GM06990 (cell line): Measurements from ENCODE around the gene SDC1.
"Not testable (repeated sequence)": the region's sequence is repeated elsewhere in the genome, so short reads cannot be mapped to it uniquely, and the experiment has no call there.

Experiments used
- DNase-seq: peaks from one replicate; pipeline ENCODE4 v3.0.0-alpha.2; 2011; ENCODE audit not compliant: insufficient read length; ENCODE audit errors: extremely low read depth
- H3K27me3 ChIP-seq: replicated peaks from 2 replicates; pipeline ENCODE4 v1.6.0; 2011; ENCODE audit warnings: low read length; ENCODE audit not compliant: control insufficient read depth, insufficient read depth
- H3K36me3 ChIP-seq: 2 replicates; pipeline ENCODE4 v1.5.1; 2011; ENCODE audit warnings: low read length; ENCODE audit not compliant: control insufficient read depth, insufficient read depth
- H3K4me3 ChIP-seq: replicated peaks from 2 replicates; pipeline ENCODE4 v1.5.1; 2011; ENCODE audit warnings: low read depth, mild to moderate bottlenecking, control low read depth, low read length
- TF ChIP-seq, protein P1 (sequence below): IDR thresholded peaks from 2 replicates; pipeline ENCODE4 v1.5.1; 2011; ENCODE audit warnings: low read length, control low read depth, mild to moderate bottlenecking, inconsistent platforms; ENCODE audit not compliant: insufficient read depth, poor library complexity, severe bottlenecking

Gene SDC1

DNA sequence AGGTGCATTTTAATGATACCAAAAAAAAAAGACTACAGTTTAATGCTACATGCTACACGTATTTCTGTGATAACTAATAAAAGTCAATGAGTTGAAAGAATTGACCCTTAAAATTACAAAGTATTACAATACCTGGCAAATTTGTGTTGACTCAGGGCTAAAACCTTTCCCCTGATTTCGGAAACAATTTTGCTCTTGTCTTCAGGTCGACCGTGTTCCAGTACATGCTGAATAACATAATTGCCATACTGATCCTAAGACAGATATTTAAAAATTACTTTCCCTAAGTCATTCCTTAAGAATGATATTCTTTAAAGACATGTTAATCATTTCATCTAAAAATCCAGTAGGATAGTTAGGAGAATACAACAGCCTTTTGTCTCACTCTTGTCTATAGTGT is 29.8 kb upstream of the SDC1 start:
- TF ChIP-seq, protein P1, sequence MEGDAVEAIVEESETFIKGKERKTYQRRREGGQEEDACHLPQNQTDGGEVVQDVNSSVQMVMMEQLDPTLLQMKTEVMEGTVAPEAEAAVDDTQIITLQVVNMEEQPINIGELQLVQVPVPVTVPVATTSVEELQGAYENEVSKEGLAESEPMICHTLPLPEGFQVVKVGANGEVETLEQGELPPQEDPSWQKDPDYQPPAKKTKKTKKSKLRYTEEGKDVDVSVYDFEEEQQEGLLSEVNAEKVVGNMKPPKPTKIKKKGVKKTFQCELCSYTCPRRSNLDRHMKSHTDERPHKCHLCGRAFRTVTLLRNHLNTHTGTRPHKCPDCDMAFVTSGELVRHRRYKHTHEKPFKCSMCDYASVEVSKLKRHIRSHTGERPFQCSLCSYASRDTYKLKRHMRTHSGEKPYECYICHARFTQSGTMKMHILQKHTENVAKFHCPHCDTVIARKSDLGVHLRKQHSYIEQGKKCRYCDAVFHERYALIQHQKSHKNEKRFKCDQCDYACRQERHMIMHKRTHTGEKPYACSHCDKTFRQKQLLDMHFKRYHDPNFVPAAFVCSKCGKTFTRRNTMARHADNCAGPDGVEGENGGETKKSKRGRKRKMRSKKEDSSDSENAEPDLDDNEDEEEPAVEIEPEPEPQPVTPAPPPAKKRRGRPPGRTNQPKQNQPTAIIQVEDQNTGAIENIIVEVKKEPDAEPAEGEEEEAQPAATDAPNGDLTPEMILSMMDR: no peak
- DNase-seq: no peak
- peaks cover 8% of the 10 kb centered on the region for H3K36me3 ChIP-seq
- no peak overlapping the region for H3K4me3 ChIP-seq
- H3K27me3 ChIP-seq: no peaks in the 10 kb centered on the region

DNA sequence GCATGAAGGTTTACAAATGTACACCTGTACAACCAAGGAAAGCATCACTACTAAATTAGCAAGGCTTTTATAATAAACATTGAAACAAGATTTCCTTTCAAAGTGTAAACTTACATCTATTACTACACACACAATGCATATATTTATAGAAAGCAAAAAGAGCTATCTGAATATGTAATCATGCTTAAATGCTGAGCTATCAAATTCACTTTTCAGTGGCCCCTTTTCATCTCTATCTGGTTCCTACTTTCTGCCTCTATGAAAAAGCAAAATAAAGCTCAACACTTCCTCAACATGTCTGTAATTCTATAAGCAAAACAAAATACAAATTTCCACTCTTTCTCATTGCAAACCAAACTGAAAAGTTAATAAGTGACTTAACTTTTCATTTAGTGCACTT is 25.5 kb upstream of the SDC1 start:
- Histone ChIP-seq H3K27me3 (no peaks in the 10 kb centered on the region), H3K36me3 (peaks cover 9% of the 10 kb centered on the region), H3K4me3 (no peak overlapping the region)
- no peak for DNase-seq
- TF ChIP-seq, protein P1: no peak

DNA sequence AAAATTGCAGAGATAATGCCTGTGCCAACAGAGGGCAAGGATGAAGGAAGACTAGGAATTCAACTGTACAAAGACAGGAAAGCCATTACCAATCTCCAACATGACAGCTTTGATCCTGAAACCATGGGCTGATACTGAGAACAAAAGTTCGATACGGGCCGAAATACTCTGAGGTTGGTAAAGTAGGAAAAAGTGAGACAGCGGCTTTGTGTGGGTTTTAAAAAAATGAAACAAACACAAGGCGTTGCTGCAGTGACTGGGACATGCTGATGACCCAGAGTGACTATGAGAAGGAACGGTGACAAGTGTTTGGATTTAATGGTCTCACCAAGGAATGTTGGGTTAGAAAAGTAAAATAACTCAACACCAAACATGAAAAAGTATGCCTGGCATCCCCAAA is 24.2 kb upstream of the SDC1 start:
- H3K27me3 ChIP-seq: no peaks in the 10 kb centered on the region
- TF ChIP-seq, protein P1: no peak
- no peak for DNase-seq
- peaks cover 9% of the 10 kb centered on the region for H3K36me3 ChIP-seq
- H3K4me3 ChIP-seq: no peak overlapping the region

DNA sequence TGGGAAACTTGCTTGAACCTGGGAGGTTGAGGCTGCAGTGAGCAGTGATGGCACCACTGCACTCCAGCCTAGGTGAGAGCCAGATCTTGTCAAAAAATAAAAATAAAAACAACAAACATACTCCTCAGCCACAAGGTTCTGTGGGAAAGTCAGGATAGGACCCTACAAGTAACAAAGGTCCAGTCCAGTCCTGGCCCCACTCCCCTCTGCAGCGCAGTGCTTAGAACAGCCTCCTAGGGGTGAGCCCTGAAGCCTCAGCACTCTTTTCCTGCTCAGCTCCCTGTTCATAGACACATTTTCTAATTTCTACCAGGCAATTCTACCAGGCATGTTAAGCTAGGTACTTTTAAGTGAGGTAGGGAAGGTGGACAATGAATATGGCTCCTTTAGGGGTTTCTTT is 22.2 kb upstream of the SDC1 start:
- DNase-seq: no peak
- peaks cover 2% of the 10 kb centered on the region for H3K36me3 ChIP-seq
- TF ChIP-seq, protein P1: no peak
- H3K4me3 ChIP-seq: no peak overlapping the region
- no peaks in the 10 kb centered on the region for H3K27me3 ChIP-seq

DNA sequence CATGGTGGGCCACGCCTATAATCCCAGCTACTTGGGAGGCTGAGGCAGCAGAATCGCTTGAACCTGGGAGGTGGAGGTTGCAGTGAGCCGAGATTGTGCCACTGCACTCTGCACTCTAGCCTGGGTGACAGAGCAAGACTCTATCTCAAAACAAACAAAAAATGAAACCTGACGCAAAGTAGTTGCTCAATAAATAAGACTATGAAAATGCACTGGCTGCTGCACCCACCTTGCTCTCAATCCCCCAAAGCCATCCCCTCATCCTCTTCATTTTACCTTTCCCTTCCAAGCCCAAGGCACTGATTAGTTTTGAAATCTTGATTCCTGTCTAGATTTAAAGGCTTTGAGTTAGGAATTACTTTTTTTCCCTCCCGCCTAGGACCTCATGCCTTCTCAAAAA is 18.7 kb upstream of the SDC1 start:
- not testable (repeated sequence) for H3K4me3 ChIP-seq, DNase-seq, H3K36me3 ChIP-seq, H3K27me3 ChIP-seq

DNA sequence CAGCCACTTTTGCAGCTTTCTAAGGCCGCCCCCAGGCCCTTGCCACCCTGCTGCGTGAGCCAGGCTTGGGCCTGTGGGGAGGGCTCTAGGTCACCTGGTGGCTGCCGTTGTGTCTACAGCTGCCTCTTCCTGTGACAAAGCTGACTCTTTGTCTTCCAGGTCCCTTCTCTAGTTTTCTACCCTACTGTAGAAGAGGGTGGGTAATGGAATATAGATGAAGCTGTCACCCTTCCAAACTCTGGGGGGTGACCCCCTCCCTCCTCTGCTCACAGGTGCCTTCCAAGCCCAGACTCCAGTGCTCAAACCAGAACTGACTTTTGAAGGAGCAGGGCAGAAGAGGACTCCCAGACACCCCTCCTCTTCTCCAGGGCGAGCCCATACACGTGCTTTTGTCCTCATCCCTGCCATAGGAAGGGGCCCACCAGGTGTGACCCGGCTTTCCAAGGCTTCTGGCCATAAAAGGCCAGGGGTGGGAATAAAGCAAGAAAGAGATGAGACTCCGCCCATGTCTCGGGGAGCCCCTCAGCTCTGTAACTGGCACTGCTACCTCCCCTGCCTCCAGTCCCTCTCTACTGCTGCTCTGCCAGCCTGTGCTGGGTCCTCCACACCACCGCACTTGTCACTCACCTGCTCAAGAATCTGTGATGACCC is 17.9 kb upstream of the SDC1 start:
- DNase-seq: peak; percentile 33
- Histone ChIP-seq H3K36me3 (peaks cover 1% of the 10 kb centered on the region; the same call in 1 of the 2 replicates), H3K27me3 (no peaks in the 10 kb centered on the region), H3K4me3 (no peak overlapping the region)
- TF ChIP-seq, protein P1: peak; percentile 1
